Loucy (cell line): ENCODE results near the gene PSMD13.

Source experiments
- H2AFZ ChIP-seq: fragments of 200-600 bp; sonication (generic); 2 replicates; pipeline ENCODE4 v1.6.0; 2016; ENCODE audit warnings: antibody characterized with exemption, mild to moderate bottlenecking, low read length, moderate library complexity
- H3F3A ChIP-seq: fragments of 200-600 bp; 2 replicates; pipeline ENCODE4 v1.6.0; 2016; ENCODE audit warnings: antibody characterized with exemption, low read depth, mild to moderate bottlenecking
- H3K27me3 ChIP-seq: fragments of 200-600 bp; sonication (generic); 2 replicates; pipeline ENCODE4 v1.6.1; 2014; ENCODE audit warnings: low read length, mild to moderate bottlenecking; ENCODE audit not compliant: insufficient read depth, poor library complexity, severe bottlenecking
- H3K36me3 ChIP-seq: fragments of 200-600 bp; sonication (generic); 2 replicates; pipeline ENCODE4 v1.6.1; 2016; ENCODE audit warnings: low read length; ENCODE audit not compliant: insufficient read depth
- H3K4me1 ChIP-seq: fragments of 200-600 bp; sonication (generic); 2 replicates; pipeline ENCODE4 v1.5.1; 2014; ENCODE audit warnings: low read length, mild to moderate bottlenecking; ENCODE audit not compliant: insufficient read depth, poor library complexity, severe bottlenecking
- H3K4me2 ChIP-seq: fragments of 200-600 bp; sonication (generic); 2 replicates; pipeline ENCODE4 v1.6.0; 2014; ENCODE audit warnings: antibody characterized with exemption, low read length, low read depth, mild to moderate bottlenecking; ENCODE audit not compliant: poor library complexity, severe bottlenecking
- H3K4me3 ChIP-seq: fragments of 200-600 bp; sonication (generic); 2 replicates; pipeline ENCODE4 v1.5.1; 2014; ENCODE audit warnings: low read length, mild to moderate bottlenecking, mixed read lengths; ENCODE audit not compliant: poor library complexity, severe bottlenecking
- H3K79me2 ChIP-seq: fragments of 200-600 bp; sonication (generic); 2 replicates; pipeline ENCODE4 v1.6.1; 2014; ENCODE audit warnings: low read length; ENCODE audit not compliant: insufficient read depth
- H3K9ac ChIP-seq: fragments of 200-600 bp; sonication (generic); 2 replicates; pipeline ENCODE4 v1.6.0; 2014; ENCODE audit warnings: mild to moderate bottlenecking, low read depth, low read length, moderate library complexity; ENCODE audit not compliant: poor library complexity, severe bottlenecking
- H3K9me2 ChIP-seq: fragments of 200-600 bp; sonication (generic); replicated peaks from 2 replicates; pipeline ENCODE4 v1.6.1; 2016; ENCODE audit warnings: low read depth, low read length, mixed read lengths
- H3K9me3 ChIP-seq: fragments of 200-600 bp; sonication (generic); 2 replicates; pipeline ENCODE4 v1.6.1; 2014; ENCODE audit warnings: mild to moderate bottlenecking, antibody characterized with exemption, low read length, low read depth; ENCODE audit not compliant: insufficient read depth
- H4K20me1 ChIP-seq: fragments of 200-600 bp; sonication (generic); 2 replicates; pipeline ENCODE4 v1.6.0; 2014; ENCODE audit warnings: antibody characterized with exemption, low read length, mild to moderate bottlenecking; ENCODE audit not compliant: insufficient read depth, poor library complexity, severe bottlenecking
- CTCF ChIP-seq: fragments of 200-600 bp; sonication (generic); conservative IDR thresholded peaks from 2 replicates; pipeline ENCODE4 v1.5.1; 2014; ENCODE audit warnings: mild to moderate bottlenecking, antibody characterized with exemption, low read length
- EZH2phosphoT487 ChIP-seq: fragments of 200-600 bp; IDR thresholded peaks from 2 replicates; pipeline ENCODE4 v1.6.1; 2018; ENCODE audit warnings: antibody characterized with exemption, mild to moderate bottlenecking, moderate library complexity, borderline replicate concordance

The PSMD13 gene

DNA sequence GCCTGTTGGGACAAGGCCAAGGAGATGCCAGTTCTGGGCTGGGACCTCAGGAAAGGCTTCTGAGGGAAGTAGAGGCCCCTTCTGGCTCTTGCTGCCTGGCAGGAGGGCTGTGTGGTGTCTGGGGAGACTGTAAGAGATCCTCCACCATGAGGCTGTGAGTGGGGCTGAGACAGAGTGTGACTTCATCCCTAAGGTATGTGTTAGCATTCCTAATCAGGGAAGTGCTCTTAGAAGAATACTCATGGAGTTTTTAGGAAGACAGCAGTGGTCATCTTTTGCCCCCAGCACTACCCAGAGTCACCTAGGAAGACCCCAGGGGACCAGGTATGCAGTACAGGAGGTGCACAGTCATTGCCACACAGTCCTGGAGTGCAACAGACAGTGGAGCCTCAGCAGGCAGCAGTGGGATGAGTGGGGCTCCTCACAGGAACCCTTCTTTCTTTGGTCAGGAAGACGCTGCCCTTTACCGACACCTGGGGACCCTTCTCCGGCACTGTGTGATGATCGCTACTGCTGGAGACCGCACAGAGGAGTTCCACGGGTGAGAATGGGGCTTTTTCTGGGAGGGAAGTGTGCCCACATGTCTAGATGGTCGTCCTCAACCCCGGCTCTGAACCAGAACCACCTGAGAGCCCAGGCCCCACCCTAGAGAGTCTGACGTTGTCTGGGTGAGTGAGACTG, 26.5 kb upstream of the PSMD13 start:
- H3K9me2 ChIP-seq, result no peaks in the 10 kb centered on the region
- peaks cover 40% of the 10 kb centered on the region; the same call in 1 of the 2 replicates for H3K36me3 ChIP-seq
- peak overlapping the region; percentile 99 for H3K9ac ChIP-seq
- no peaks in the 10 kb centered on the region for H3K9me3 ChIP-seq
- peaks cover 35% of the 10 kb centered on the region for H3K4me1 ChIP-seq
- H3K4me3 ChIP-seq, result peak overlapping the region; percentile 98
- peaks cover 61% of the 10 kb centered on the region for H3K79me2 ChIP-seq
- TF ChIP-seq EZH2phosphoT487, result no peak
- TF ChIP-seq CTCF, result no peak
- peak overlapping the region; percentile 99 for H3K4me2 ChIP-seq
- H3K27me3 ChIP-seq, result no peaks in the 10 kb centered on the region
- no peak overlapping the region for H2AFZ ChIP-seq
- peaks cover 36% of the 10 kb centered on the region for H4K20me1 ChIP-seq
- peaks cover 5% of the 10 kb centered on the region for H3F3A ChIP-seq

DNA sequence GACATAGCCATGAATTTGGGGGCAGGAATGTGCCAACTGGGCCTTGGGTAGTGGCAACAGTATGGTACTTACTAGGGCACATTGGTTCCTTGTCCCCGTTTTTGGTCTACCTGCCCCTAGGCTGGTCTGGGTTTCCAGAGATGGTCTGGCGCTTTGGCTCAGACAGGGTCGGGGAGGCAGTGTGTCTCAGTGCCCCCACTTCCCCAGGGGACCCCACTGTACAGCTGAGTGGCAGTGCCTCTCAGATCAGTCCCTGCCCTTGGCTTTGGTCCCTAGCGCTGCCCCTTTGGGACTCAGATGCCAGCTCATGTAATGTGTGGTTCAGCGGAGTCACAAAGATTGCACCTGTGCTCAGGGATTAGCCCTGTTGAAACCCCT, 26.0 kb upstream of the PSMD13 start:
- Histone ChIP-seq H2AFZ (no peak overlapping the region), H3K79me2 (peaks cover 56% of the 10 kb centered on the region), H3K4me2 (peak overlapping the region; percentile 99), H3K4me1 (peaks cover 30% of the 10 kb centered on the region), H3F3A (peaks cover 5% of the 10 kb centered on the region), H3K36me3 (peaks cover 42% of the 10 kb centered on the region; the same call in 1 of the 2 replicates), H4K20me1 (peaks cover 33% of the 10 kb centered on the region), H3K9me3 (no peaks in the 10 kb centered on the region), H3K9ac (peak overlapping the region; percentile 99), H3K9me2 (no peaks in the 10 kb centered on the region), H3K4me3 (peak overlapping the region; percentile 98), H3K27me3 (no peaks in the 10 kb centered on the region)
- TF ChIP-seq CTCF (no peak), EZH2phosphoT487 (no peak)

- Histone ChIP-seq H3K4me2 (peak overlapping the region; percentile 99), H3K36me3 (peaks cover 45% of the 10 kb centered on the region; the same call in 1 of the 2 replicates), H3K4me3 (peak overlapping the region; percentile 98), H3K4me1 (peaks cover 25% of the 10 kb centered on the region), H3K9ac (peak overlapping the region; percentile 99), H4K20me1 (peaks cover 29% of the 10 kb centered on the region), H2AFZ (no peak overlapping the region), H3K27me3 (no peaks in the 10 kb centered on the region), H3K9me2 (no peaks in the 10 kb centered on the region), H3F3A (peaks cover 5% of the 10 kb centered on the region), H3K79me2 (peaks cover 51% of the 10 kb centered on the region), H3K9me3 (no peaks in the 10 kb centered on the region)
- TF ChIP-seq CTCF (no peak), EZH2phosphoT487 (no peak)
Measured at GRCh38 chr11:211295-211694, 25.5 kb upstream of the PSMD13 start.
